SK-N-SH (cell line): ENCODE results near the gene DMGDH.

Experiments used
- CTCF ChIP-seq: fragments of 200-600 bp; sonication (generic); IDR thresholded peaks from 2 replicates; pipeline ENCODE4 v1.6.1; 2017; ENCODE audit warnings: antibody characterized with exemption, mild to moderate bottlenecking, moderate library complexity
- SIN3A ChIP-seq: IDR thresholded peaks from 2 replicates; pipeline ENCODE4 v1.6.1; 2012; ENCODE audit warnings: low read depth, mild to moderate bottlenecking, low read length, moderate library complexity, borderline replicate concordance
- TF ChIP-seq, protein P1 (sequence below): fragments of 150-350 bp; IDR thresholded peaks from 2 replicates; pipeline ENCODE4 v1.6.1; 2017; ENCODE audit warnings: antibody characterized with exemption, low read length, low read depth, borderline replicate concordance

DNA sequence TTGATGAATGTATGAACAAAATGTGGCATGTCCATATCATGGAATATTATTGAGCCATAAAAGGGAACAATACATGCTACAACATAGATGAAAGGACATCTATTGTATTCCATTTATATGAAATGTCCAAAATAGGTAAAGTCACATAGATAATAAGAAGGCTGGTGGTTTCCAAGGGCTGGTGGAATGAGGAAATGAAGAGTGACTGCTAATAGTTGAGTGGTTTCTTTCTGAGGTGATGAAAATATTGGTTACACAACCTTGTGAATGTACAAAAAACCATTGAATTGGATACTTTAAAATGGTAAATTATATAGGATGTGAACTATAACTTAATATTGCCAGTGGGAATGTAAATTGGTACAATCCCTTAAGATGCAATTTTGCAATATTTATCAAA is 89.6 kb downstream of the DMGDH start:
- TF ChIP-seq CTCF, result no peak
- TF ChIP-seq, protein P1, sequence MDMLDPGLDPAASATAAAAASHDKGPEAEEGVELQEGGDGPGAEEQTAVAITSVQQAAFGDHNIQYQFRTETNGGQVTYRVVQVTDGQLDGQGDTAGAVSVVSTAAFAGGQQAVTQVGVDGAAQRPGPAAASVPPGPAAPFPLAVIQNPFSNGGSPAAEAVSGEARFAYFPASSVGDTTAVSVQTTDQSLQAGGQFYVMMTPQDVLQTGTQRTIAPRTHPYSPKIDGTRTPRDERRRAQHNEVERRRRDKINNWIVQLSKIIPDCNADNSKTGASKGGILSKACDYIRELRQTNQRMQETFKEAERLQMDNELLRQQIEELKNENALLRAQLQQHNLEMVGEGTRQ, result no peak
- TF ChIP-seq SIN3A, result no peak
